Forelimb muscle (tissue), 1 donor: Measurements from ENCODE around the gene SYT2. TPM values are rescaled to one million over a fixed set of nuclear protein-coding genes. Genes with fewer than 3 reads are reported as not detected.
"Not testable (repeated sequence)": the region's sequence is repeated elsewhere in the genome, so short reads cannot be mapped to it uniquely, and the experiment has no call there.

Source experiments
- DNase-seq: peaks from one replicate; pipeline ENCODE4 v3.0.0-alpha.2; 2013; ENCODE audit warnings: low read depth
- polyA plus RNA-seq: library from polyadenylated mRNA; unstranded; fragments of 120-200 nt; gene quantifications from one replicate; pipeline ENCODE4 v1.2.1, GENCODE V29; 2013; ENCODE audit not compliant: insufficient read length

SYT2 gene
- polyA plus RNA-seq, 1 donor = 0.63 TPM

DNA sequence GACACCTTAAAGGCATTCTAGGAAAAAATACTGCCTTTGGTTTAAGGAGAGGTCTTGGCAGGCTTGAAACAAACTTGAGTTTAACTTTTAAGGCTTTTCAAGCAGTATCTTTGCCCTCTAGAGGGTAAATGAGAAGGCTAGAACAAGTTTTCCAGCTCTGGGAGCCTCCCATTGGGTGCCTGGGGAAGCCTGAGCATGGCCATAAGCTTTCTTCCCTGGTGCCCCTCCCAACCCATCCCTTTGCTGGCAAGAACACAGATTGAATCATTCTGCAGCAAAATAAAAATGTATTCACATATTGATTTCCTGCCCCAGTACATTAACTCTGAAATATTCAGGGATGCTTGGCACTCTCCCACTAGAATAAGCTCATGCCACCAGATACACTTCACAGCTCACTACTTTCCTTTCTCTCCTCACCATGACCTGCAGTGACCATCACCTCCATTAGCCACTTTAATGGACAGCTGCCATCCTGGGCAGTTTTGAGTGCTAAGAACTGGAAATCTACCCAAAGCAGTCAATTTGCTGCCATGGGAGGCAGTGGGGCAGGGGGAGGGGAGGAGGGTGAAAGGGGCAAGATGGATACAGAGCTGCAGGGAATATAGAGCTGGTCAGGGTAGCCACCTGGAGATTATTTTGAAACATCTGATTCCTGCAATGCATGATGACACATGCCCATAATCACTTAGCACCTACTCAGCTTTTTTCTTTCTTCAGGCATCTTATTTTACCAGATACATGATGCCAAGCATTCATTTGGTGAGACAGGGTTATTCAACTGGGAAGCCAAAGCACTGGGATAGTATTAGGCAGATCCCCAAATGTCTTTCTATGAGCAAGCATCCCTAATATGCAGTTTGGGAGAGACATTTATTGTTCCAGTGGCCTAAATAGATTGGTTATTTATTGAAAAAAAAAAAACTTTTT is 140.6 kb downstream of the SYT2 start:
- no peak for DNase-seq

GRCh38 chr1:202568826-202569225 is 141.4 kb downstream of the SYT2 start:
- no peak for DNase-seq

DNA sequence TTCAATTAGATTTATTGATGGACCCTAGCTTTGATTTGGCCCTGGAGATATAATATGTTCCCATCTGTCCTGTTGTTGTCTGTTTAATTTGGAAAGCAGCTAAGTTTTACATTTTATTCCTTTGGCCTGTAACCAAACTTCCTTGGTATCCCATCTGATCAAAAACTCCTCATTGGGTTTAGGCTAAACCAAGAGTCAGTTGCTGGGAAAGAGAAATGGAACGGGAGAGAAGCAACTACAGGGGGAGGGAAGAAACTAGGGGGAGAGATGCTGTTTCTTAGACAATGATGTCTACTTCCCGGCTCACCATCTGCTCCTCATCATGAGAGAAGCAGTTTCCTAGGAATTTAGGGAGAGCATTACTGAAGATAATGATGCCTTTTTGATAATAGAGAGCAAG is 141.8 kb downstream of the SYT2 start:
- peak; percentile 65 for DNase-seq

GRCh38 chr1:202567738-202568137 is 142.5 kb downstream of the SYT2 start:
- no peak for DNase-seq

DNA sequence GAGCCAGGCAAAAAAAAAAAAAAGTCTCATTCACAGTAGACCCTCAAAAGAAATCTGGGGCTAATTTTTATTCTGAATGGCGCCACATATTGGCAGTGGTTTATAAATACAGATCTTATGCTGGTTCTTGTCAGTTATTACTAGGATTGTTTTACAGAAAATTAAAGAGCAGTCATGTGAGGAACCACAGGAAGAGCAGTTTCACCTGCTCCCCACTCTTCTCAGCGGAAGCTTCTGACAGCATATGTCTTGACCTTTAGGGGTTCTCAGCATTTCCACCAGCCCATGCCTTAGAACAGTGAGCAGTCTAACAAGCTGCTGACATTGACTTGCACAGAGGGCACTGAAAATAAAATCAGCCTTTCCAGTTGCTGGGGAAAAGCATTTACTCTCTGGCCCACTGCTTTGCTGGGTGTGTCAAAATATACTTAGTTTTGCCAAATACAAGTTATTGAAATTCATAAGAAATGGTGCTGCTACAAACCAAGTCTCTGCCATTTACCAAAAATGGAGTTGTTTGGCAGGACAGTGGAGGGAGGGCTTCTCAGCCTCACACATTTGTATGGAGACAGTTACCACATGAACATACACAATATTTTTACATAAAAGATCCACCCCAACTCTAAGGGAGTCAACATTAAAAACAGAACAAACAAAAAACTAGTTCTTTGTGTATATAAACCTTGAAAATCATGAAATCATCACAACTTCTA is 144.2 kb downstream of the SYT2 start:
- no peak for DNase-seq

DNA sequence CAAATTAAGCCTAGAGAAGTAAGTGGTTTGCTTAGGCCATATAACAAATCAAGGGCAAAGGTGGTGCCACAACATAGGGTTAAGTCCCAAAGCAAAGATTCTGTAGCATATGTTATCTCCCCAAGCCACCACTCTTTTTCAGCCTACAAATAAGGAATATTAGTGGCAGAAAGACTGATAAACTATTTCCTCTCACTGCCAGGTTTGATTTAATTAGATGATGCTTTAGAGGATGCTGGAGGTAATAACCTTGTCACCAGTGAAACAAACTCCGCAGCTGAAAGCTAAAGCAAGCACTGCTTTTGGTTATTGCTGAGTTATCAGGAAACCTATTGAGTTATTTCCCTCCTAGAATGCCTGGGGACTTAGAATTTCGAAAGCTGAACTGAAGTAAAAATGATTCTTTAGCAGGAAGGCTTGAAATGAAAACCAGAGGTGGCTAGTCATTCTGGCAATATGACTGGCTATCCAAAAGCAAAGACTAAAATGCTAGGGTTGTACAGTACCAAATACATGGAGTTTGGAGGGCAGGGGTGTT is 145.2 kb downstream of the SYT2 start:
- no peak for DNase-seq

GRCh38 chr1:202563818-202564217 is 146.4 kb downstream of the SYT2 start:
- no peak for DNase-seq

GRCh38 chr1:202562444-202563060 is 147.7 kb downstream of the SYT2 start:
- DNase-seq = no peak

- no peak for DNase-seq
Measured at GRCh38 chr1:202561726-202562443, 148.4 kb downstream of the SYT2 start.

GRCh38 chr1:202561240-202561639 is 149.0 kb downstream of the SYT2 start:
- DNase-seq = no peak

DNA sequence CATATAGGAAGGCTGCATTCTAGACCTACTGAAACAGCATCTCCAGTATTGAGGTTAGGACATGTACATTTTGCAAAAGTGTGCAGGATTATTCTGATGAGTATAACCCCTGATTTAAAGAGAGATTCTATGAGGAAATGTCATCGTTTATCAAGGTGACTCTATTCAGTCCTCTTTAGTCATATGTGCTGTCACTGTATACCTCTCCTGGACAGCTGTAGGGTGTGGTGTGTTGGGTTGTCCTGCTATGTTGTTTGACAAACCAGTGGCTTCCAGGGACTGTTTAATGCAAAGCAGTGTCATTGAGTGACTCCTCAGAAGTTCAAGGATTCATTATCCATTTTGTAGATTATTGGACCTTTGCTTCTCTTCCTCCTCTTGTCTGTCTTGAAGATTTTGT is 152.6 kb downstream of the SYT2 start:
- DNase-seq = not testable (repeated sequence)

- not testable (repeated sequence) for DNase-seq
Measured at GRCh38 chr1:202556037-202556436, 154.2 kb downstream of the SYT2 start.

DNA sequence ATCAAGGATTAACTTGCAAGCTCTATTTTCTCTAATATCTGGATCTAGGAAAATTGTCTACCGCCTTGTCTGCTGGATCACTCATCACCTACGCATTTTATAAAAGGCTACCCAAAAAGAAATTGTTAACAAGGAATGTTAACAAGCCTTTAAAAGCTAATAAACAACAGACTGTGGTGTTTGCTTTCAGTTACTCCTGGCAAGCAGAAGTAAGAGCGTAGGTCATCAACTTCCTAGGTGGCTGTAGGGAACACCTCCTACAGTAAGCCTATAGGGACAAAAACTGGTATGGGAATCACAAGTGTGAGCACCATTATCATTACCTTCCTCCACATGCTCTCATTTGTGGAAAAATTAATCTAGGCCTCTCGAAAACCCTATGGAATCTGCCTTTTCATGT is 155.6 kb downstream of the SYT2 start:
- DNase-seq = not testable (repeated sequence)

GRCh38 chr1:202553560-202554038 is 156.7 kb downstream of the SYT2 start:
- DNase-seq = no peak

- DNase-seq = not testable (repeated sequence)
Measured at GRCh38 chr1:202553078-202553477, 157.2 kb downstream of the SYT2 start.

- not testable (repeated sequence) for DNase-seq
Measured at GRCh38 chr1:202552615-202553014, 157.6 kb downstream of the SYT2 start.

DNA sequence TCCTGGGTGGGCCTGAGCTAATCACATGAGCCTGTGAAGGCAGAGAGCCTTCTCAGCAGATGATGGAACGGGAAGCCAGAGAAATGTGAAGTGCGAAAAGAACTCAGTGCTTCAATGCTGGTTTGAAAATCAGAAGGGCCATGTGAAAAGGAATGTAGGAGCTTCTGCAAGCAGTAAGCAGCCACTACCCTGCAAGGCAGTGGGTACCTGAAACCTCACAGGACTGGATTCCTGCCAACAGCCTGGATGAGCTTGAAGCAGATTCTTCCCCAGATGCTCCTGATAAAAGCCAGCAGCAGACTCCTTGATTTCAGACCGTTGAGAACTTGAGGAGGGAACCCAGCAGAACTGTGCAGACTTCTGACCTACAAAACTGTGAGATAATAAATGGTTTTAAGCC is 158.6 kb downstream of the SYT2 start:
- DNase-seq = no peak

- DNase-seq = not testable (repeated sequence)
Measured at GRCh38 chr1:202550088-202550487, 160.2 kb downstream of the SYT2 start.

- DNase-seq = no peak
Measured at GRCh38 chr1:202547215-202547614, 163.0 kb downstream of the SYT2 start.

- DNase-seq = not testable (repeated sequence)
Measured at GRCh38 chr1:202546796-202547195, 163.5 kb downstream of the SYT2 start.

GRCh38 chr1:202546377-202546776 is 163.9 kb downstream of the SYT2 start:
- not testable (repeated sequence) for DNase-seq
